Measurements from ENCODE around the gene ZNF460. TPM values are rescaled to one million over a fixed set of nuclear protein-coding genes. Genes with fewer than 3 reads are reported as not detected.

ZNF460 gene
- total and polyA plus RNA-seq, 2 donors, result 0.85 to 176 TPM

GRCh38 chr19:57338877-57339276 is 58.6 kb downstream of the ZNF460 start:
- H3K27ac ChIP-seq (ENCODE audit: low read depth), result no peak overlapping the region
- 29% methylated on average over 3 of the region's 3 CpGs for WGBS

GRCh38 chr19:57342582-57342981 is 62.3 kb downstream of the ZNF460 start:
- no peak for DNase-seq (ENCODE audit: extremely low spot score)
- Histone ChIP-seq H3K36me3 (ENCODE audit: insufficient read depth) (no peaks in the 10 kb centered on the region), H3K4me3 (ENCODE audit: low read depth, low read length) (no peak overlapping the region), H3K27ac (ENCODE audit: low read depth) (no peak overlapping the region), H3K4me1 (ENCODE audit: insufficient read depth) (no peaks in the 10 kb centered on the region)
- WGBS, result 64% methylated on average over 6 of the region's 6 CpGs

More at GRCh38 chr19:57338877-57339276, 58.6 kb downstream of the ZNF460 start:
- Histone ChIP-seq H3K4me3 (ENCODE audit: low read depth, low read length) (no peak overlapping the region), H3K4me1 (ENCODE audit: insufficient read depth) (no peaks in the 10 kb centered on the region), H3K36me3 (ENCODE audit: insufficient read depth) (no peaks in the 10 kb centered on the region)
- no peak for DNase-seq (ENCODE audit: extremely low spot score)

Other genes starting within 250 kb of the ZNF460 start
- not detected for gene USP29, start 160.5 kb upstream of the ZNF460 start, total RNA-seq
- gene USP29, start 160.5 kb upstream of the ZNF460 start, polyA plus RNA-seq, result not detected
- gene ZIM3, start 135.3 kb upstream of the ZNF460 start, total RNA-seq, result not detected
- gene ZIM3, start 135.3 kb upstream of the ZNF460 start, polyA plus RNA-seq, result not detected
- gene DUXA, start 113.0 kb upstream of the ZNF460 start, total RNA-seq, result not detected
- gene DUXA, start 113.0 kb upstream of the ZNF460 start, polyA plus RNA-seq, result not detected
- gene ZNF264, start 89.0 kb upstream of the ZNF460 start, total RNA-seq, result 42.5 TPM
- 5.2 TPM for gene ZNF264, start 89.0 kb upstream of the ZNF460 start, polyA plus RNA-seq
- gene AURKC, start 49.5 kb upstream of the ZNF460 start, total RNA-seq, result 0.74 TPM
- 0.73 TPM for gene AURKC, start 49.5 kb upstream of the ZNF460 start, polyA plus RNA-seq
- gene ZNF805, start 39.9 kb upstream of the ZNF460 start, total RNA-seq, result 48.0 TPM
- gene ZNF805, start 39.9 kb upstream of the ZNF460 start, polyA plus RNA-seq, result 2.3 TPM
- 25.4 TPM for gene ZNF543, start 40.0 kb downstream of the ZNF460 start, total RNA-seq
- 2.9 TPM for gene ZNF543, start 40.0 kb downstream of the ZNF460 start, polyA plus RNA-seq
- gene ZNF304, start 70.8 kb downstream of the ZNF460 start, total RNA-seq, result 17.9 TPM
- gene ZNF304, start 70.8 kb downstream of the ZNF460 start, polyA plus RNA-seq, result 7.8 TPM
- 9.7 TPM for gene TRAPPC2B, start 83.1 kb downstream of the ZNF460 start, total RNA-seq
- gene TRAPPC2B, start 83.1 kb downstream of the ZNF460 start, polyA plus RNA-seq, result 26.8 TPM
- 6.1 TPM for gene ZNF547, start 83.1 kb downstream of the ZNF460 start, total RNA-seq
- gene ZNF547, start 83.1 kb downstream of the ZNF460 start, polyA plus RNA-seq, result 1.8 TPM
- gene ZNF548, start 109.4 kb downstream of the ZNF460 start, total RNA-seq, result 35.1 TPM
- gene ZNF548, start 109.4 kb downstream of the ZNF460 start, polyA plus RNA-seq, result 16.2 TPM
- gene ZNF17, start 130.7 kb downstream of the ZNF460 start, total RNA-seq, result 27.9 TPM
- gene ZNF17, start 130.7 kb downstream of the ZNF460 start, polyA plus RNA-seq, result 6.1 TPM
- gene ZNF749, start 154.8 kb downstream of the ZNF460 start, total RNA-seq, result 17.1 TPM
- gene ZNF749, start 154.8 kb downstream of the ZNF460 start, polyA plus RNA-seq, result 10.2 TPM
- gene VN1R1, start 176.7 kb downstream of the ZNF460 start, total RNA-seq, result 3.4 TPM
- 0.66 TPM for gene VN1R1, start 176.7 kb downstream of the ZNF460 start, polyA plus RNA-seq
- gene ZNF772, start 197.1 kb downstream of the ZNF460 start, total RNA-seq, result 25.6 TPM
- gene ZNF772, start 197.1 kb downstream of the ZNF460 start, polyA plus RNA-seq, result 3.9 TPM
- gene ZNF419, start 207.3 kb downstream of the ZNF460 start, total RNA-seq, result 16.1 TPM
- gene ZNF419, start 207.3 kb downstream of the ZNF460 start, polyA plus RNA-seq, result 8.0 TPM
- 13.4 TPM for gene ZNF773, start 219.5 kb downstream of the ZNF460 start, total RNA-seq
- 7.1 TPM for gene ZNF773, start 219.5 kb downstream of the ZNF460 start, polyA plus RNA-seq
- gene ZNF549, start 246.9 kb downstream of the ZNF460 start, total RNA-seq, result 14.8 TPM
- gene ZNF549, start 246.9 kb downstream of the ZNF460 start, polyA plus RNA-seq, result 4.6 TPM

Data from urinary bladder (tissue), 4 donors.